Loucy (cell line): ENCODE measurements around the gene ATG16L1.

ENCODE experiments used
- H2AFZ ChIP-seq: fragments of 200-600 bp; sonication (generic); 2 replicates; pipeline ENCODE4 v1.6.0; 2016; ENCODE audit warnings: antibody characterized with exemption, mild to moderate bottlenecking, low read length, moderate library complexity
- H3F3A ChIP-seq: fragments of 200-600 bp; 2 replicates; pipeline ENCODE4 v1.6.0; 2016; ENCODE audit warnings: antibody characterized with exemption, low read depth, mild to moderate bottlenecking
- H3K27me3 ChIP-seq: fragments of 200-600 bp; sonication (generic); 2 replicates; pipeline ENCODE4 v1.6.1; 2014; ENCODE audit warnings: low read length, mild to moderate bottlenecking; ENCODE audit not compliant: insufficient read depth, poor library complexity, severe bottlenecking
- H3K36me3 ChIP-seq: fragments of 200-600 bp; sonication (generic); 2 replicates; pipeline ENCODE4 v1.6.1; 2016; ENCODE audit warnings: low read length; ENCODE audit not compliant: insufficient read depth
- H3K4me1 ChIP-seq: fragments of 200-600 bp; sonication (generic); 2 replicates; pipeline ENCODE4 v1.5.1; 2014; ENCODE audit warnings: low read length, mild to moderate bottlenecking; ENCODE audit not compliant: insufficient read depth, poor library complexity, severe bottlenecking
- H3K4me2 ChIP-seq: fragments of 200-600 bp; sonication (generic); 2 replicates; pipeline ENCODE4 v1.6.0; 2014; ENCODE audit warnings: antibody characterized with exemption, low read length, low read depth, mild to moderate bottlenecking; ENCODE audit not compliant: poor library complexity, severe bottlenecking
- H3K4me3 ChIP-seq: fragments of 200-600 bp; sonication (generic); 2 replicates; pipeline ENCODE4 v1.5.1; 2014; ENCODE audit warnings: low read length, mild to moderate bottlenecking, mixed read lengths; ENCODE audit not compliant: poor library complexity, severe bottlenecking
- H3K79me2 ChIP-seq: fragments of 200-600 bp; sonication (generic); 2 replicates; pipeline ENCODE4 v1.6.1; 2014; ENCODE audit warnings: low read length; ENCODE audit not compliant: insufficient read depth
- H3K9ac ChIP-seq: fragments of 200-600 bp; sonication (generic); 2 replicates; pipeline ENCODE4 v1.6.0; 2014; ENCODE audit warnings: mild to moderate bottlenecking, low read depth, low read length, moderate library complexity; ENCODE audit not compliant: poor library complexity, severe bottlenecking
- H3K9me2 ChIP-seq: fragments of 200-600 bp; sonication (generic); replicated peaks from 2 replicates; pipeline ENCODE4 v1.6.1; 2016; ENCODE audit warnings: low read depth, low read length, mixed read lengths
- H3K9me3 ChIP-seq: fragments of 200-600 bp; sonication (generic); 2 replicates; pipeline ENCODE4 v1.6.1; 2014; ENCODE audit warnings: mild to moderate bottlenecking, antibody characterized with exemption, low read length, low read depth; ENCODE audit not compliant: insufficient read depth
- H4K20me1 ChIP-seq: fragments of 200-600 bp; sonication (generic); 2 replicates; pipeline ENCODE4 v1.6.0; 2014; ENCODE audit warnings: antibody characterized with exemption, low read length, mild to moderate bottlenecking; ENCODE audit not compliant: insufficient read depth, poor library complexity, severe bottlenecking
- EZH2phosphoT487 ChIP-seq: fragments of 200-600 bp; IDR thresholded peaks from 2 replicates; pipeline ENCODE4 v1.6.1; 2018; ENCODE audit warnings: antibody characterized with exemption, mild to moderate bottlenecking, moderate library complexity, borderline replicate concordance
- TF ChIP-seq, protein P1 (sequence below): fragments of 200-600 bp; sonication (generic); conservative IDR thresholded peaks from 2 replicates; pipeline ENCODE4 v1.5.1; 2014; ENCODE audit warnings: mild to moderate bottlenecking, antibody characterized with exemption, low read length

ATG16L1 gene

GRCh38 chr2:233300401-233300800, 48.9 kb downstream of the ATG16L1 start:
- Histone ChIP-seq H4K20me1 (no peaks in the 10 kb centered on the region), H3K36me3 (peaks cover 9% of the 10 kb centered on the region; the same call in 1 of the 2 replicates), H3K4me1 (no peaks in the 10 kb centered on the region), H3K79me2 (no peaks in the 10 kb centered on the region), H3K4me2 (no peak overlapping the region), H3K27me3 (no peaks in the 10 kb centered on the region), H2AFZ (no peak overlapping the region), H3K9ac (no peak overlapping the region), H3K9me3 (no peaks in the 10 kb centered on the region), H3F3A (no peaks in the 10 kb centered on the region), H3K9me2 (no peaks in the 10 kb centered on the region), H3K4me3 (no peak overlapping the region)
- TF ChIP-seq, protein P1, sequence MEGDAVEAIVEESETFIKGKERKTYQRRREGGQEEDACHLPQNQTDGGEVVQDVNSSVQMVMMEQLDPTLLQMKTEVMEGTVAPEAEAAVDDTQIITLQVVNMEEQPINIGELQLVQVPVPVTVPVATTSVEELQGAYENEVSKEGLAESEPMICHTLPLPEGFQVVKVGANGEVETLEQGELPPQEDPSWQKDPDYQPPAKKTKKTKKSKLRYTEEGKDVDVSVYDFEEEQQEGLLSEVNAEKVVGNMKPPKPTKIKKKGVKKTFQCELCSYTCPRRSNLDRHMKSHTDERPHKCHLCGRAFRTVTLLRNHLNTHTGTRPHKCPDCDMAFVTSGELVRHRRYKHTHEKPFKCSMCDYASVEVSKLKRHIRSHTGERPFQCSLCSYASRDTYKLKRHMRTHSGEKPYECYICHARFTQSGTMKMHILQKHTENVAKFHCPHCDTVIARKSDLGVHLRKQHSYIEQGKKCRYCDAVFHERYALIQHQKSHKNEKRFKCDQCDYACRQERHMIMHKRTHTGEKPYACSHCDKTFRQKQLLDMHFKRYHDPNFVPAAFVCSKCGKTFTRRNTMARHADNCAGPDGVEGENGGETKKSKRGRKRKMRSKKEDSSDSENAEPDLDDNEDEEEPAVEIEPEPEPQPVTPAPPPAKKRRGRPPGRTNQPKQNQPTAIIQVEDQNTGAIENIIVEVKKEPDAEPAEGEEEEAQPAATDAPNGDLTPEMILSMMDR: no peak
- no peak for TF ChIP-seq EZH2phosphoT487

- no peaks in the 10 kb centered on the region for H3K9me3 ChIP-seq
- H3K27me3 ChIP-seq: no peaks in the 10 kb centered on the region
- H4K20me1 ChIP-seq: no peaks in the 10 kb centered on the region
- no peaks in the 10 kb centered on the region for H3K4me1 ChIP-seq
- no peaks in the 10 kb centered on the region for H3K9me2 ChIP-seq
- no peak overlapping the region for H3K9ac ChIP-seq
- H3K4me2 ChIP-seq: no peak overlapping the region
- H3K4me3 ChIP-seq: no peak overlapping the region
- no peaks in the 10 kb centered on the region for H3K79me2 ChIP-seq
- H2AFZ ChIP-seq: no peak overlapping the region
- H3F3A ChIP-seq: no peaks in the 10 kb centered on the region
- TF ChIP-seq, protein P1: no peak
- no peak for TF ChIP-seq EZH2phosphoT487
- peaks cover under 1% of the 10 kb centered on the region; the same call in 1 of the 2 replicates for H3K36me3 ChIP-seq
These were observed 49.8 kb downstream of the ATG16L1 start for GRCh38 chr2:233301248-233301647.

GRCh38 chr2:233301811-233302210, 50.3 kb downstream of the ATG16L1 start:
- no peak overlapping the region for H3K4me2 ChIP-seq
- H3K9ac ChIP-seq: no peak overlapping the region
- no peaks in the 10 kb centered on the region for H3K79me2 ChIP-seq
- H3F3A ChIP-seq: no peaks in the 10 kb centered on the region
- H3K9me3 ChIP-seq: no peaks in the 10 kb centered on the region
- no peak overlapping the region for H2AFZ ChIP-seq
- H3K4me1 ChIP-seq: no peaks in the 10 kb centered on the region
- H3K27me3 ChIP-seq: no peaks in the 10 kb centered on the region
- H3K36me3 ChIP-seq: no peaks in the 10 kb centered on the region
- TF ChIP-seq EZH2phosphoT487: no peak
- TF ChIP-seq, protein P1: no peak
- no peak overlapping the region for H3K4me3 ChIP-seq
- no peaks in the 10 kb centered on the region for H3K9me2 ChIP-seq
- H4K20me1 ChIP-seq: no peaks in the 10 kb centered on the region
